ENCODE results near the gene ABCD1. TPM values are rescaled to one million over a fixed set of nuclear protein-coding genes. Genes with fewer than 3 reads are reported as not detected.

ABCD1 gene
- total and polyA plus RNA-seq, 9 donors = 7.2 to 11.4 (median 9.2) TPM

- peaks cover 3% of the 10 kb centered on the region for H3K4me1 ChIP-seq (ENCODE audit: control insufficient read depth, insufficient read depth, low read length)
- no peaks in the 10 kb centered on the region for H3K36me3 ChIP-seq (ENCODE audit: control insufficient read depth, insufficient read depth, low read length)
- no peak overlapping the region for H3K27ac ChIP-seq (ENCODE audit: low read length)
- H3K4me3 ChIP-seq (ENCODE audit: low read length) = no peak overlapping the region
- H3K9me3 ChIP-seq (replicated peaks; ENCODE audit: control insufficient read depth, low read depth, low read length) = no peaks in the 10 kb centered on the region
- H3K27me3 ChIP-seq (ENCODE audit: control insufficient read depth, insufficient read depth, low read length) = peaks cover 6% of the 10 kb centered on the region
- no peak for DNase-seq
- 87% methylated on average over 30 of the region's 37 CpGs for WGBS (ENCODE audit: insufficient coverage)
Observed at GRCh38 chrX:153774576-153775292, 50.1 kb downstream of the ABCD1 start.

DNA sequence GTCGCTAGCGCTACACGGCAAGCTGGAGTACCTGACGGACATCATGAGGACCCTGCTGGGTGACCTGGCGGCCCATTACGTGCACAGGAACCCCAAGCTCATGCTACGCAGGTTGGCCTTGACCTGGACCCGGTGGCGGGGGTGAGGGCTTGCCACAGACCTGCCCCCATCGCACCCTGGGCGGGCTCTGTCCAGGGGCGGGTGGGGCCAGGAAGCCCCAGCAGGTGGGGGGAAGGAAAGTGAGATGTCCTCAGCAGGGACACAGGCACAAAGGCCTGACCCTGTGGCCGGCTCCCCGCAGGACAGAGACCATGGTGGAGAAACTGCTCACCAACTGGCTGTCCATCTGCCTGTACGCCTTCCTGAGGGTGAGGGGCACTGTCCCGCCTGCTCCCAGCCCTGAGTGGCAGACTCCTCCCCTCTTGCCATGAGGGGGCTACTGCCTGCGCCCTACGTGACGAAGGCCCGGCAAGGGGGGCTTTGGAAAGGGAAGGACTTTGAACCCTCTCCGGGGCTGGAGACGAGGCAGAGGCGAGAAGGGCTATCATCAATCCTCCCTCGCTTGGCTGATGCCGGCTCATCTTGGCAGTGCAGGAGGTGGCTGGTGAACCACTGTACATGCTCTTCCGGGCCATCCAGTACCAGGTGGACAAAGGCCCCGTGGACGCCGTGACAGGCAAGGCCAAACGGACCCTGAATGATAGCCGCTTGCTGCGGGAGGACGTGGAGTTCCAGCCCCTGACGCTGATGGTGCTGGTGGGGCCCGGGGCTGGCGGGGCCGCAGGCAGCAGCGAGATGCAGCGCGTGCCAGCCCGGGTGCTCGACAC, 50.9 kb downstream of the ABCD1 start:
- H3K27me3 ChIP-seq (ENCODE audit: control insufficient read depth, insufficient read depth, low read length) = peaks cover 6% of the 10 kb centered on the region
- no peaks in the 10 kb centered on the region for H3K9me3 ChIP-seq (replicated peaks; ENCODE audit: control insufficient read depth, low read depth, low read length)
- H3K4me3 ChIP-seq (ENCODE audit: low read length) = no peak overlapping the region
- H3K4me1 ChIP-seq (ENCODE audit: control insufficient read depth, insufficient read depth, low read length) = peaks cover 11% of the 10 kb centered on the region
- no peaks in the 10 kb centered on the region for H3K36me3 ChIP-seq (ENCODE audit: control insufficient read depth, insufficient read depth, low read length)
- DNase-seq = no peak
- no peak overlapping the region for H3K27ac ChIP-seq (ENCODE audit: low read length)
- WGBS (ENCODE audit: insufficient coverage) = 91% methylated on average over 41 of the region's 42 CpGs

GRCh38 chrX:153776120-153776599, 51.5 kb downstream of the ABCD1 start:
- H3K27ac ChIP-seq (ENCODE audit: low read length) = no peak overlapping the region
- peaks cover 15% of the 10 kb centered on the region for H3K4me1 ChIP-seq (ENCODE audit: control insufficient read depth, insufficient read depth, low read length)
- H3K4me3 ChIP-seq (ENCODE audit: low read length) = no peak overlapping the region
- H3K27me3 ChIP-seq (ENCODE audit: control insufficient read depth, insufficient read depth, low read length) = peaks cover 6% of the 10 kb centered on the region
- no peak for DNase-seq
- H3K36me3 ChIP-seq (ENCODE audit: control insufficient read depth, insufficient read depth, low read length) = no peaks in the 10 kb centered on the region
- no peaks in the 10 kb centered on the region for H3K9me3 ChIP-seq (replicated peaks; ENCODE audit: control insufficient read depth, low read depth, low read length)
- 100% methylated on average over 5 of the region's 20 CpGs for WGBS (ENCODE audit: insufficient coverage)

GRCh38 chrX:153776611-153777045, 52.0 kb downstream of the ABCD1 start:
- H3K27me3 ChIP-seq (ENCODE audit: control insufficient read depth, insufficient read depth, low read length) = peaks cover 6% of the 10 kb centered on the region
- WGBS (ENCODE audit: insufficient coverage) = 89% methylated on average over 9 of the region's 22 CpGs
- no peak for DNase-seq
- H3K36me3 ChIP-seq (ENCODE audit: control insufficient read depth, insufficient read depth, low read length) = no peaks in the 10 kb centered on the region
- H3K27ac ChIP-seq (ENCODE audit: low read length) = no peak overlapping the region
- H3K4me1 ChIP-seq (ENCODE audit: control insufficient read depth, insufficient read depth, low read length) = peaks cover 20% of the 10 kb centered on the region
- no peaks in the 10 kb centered on the region for H3K9me3 ChIP-seq (replicated peaks; ENCODE audit: control insufficient read depth, low read depth, low read length)
- H3K4me3 ChIP-seq (ENCODE audit: low read length) = no peak overlapping the region

GRCh38 chrX:153777261-153778090, 52.8 kb downstream of the ABCD1 start:
- WGBS (ENCODE audit: insufficient coverage) = 86% methylated on average over 27 of the region's 34 CpGs
- DNase-seq = no peak
- H3K4me3 ChIP-seq (ENCODE audit: low read length) = no peak overlapping the region
- no peak overlapping the region for H3K27ac ChIP-seq (ENCODE audit: low read length)
- no peaks in the 10 kb centered on the region for H3K9me3 ChIP-seq (replicated peaks; ENCODE audit: control insufficient read depth, low read depth, low read length)
- no peaks in the 10 kb centered on the region for H3K36me3 ChIP-seq (ENCODE audit: control insufficient read depth, insufficient read depth, low read length)
- H3K27me3 ChIP-seq (ENCODE audit: control insufficient read depth, insufficient read depth, low read length) = peaks cover 6% of the 10 kb centered on the region
- H3K4me1 ChIP-seq (ENCODE audit: control insufficient read depth, insufficient read depth, low read length) = peaks cover 27% of the 10 kb centered on the region

DNA sequence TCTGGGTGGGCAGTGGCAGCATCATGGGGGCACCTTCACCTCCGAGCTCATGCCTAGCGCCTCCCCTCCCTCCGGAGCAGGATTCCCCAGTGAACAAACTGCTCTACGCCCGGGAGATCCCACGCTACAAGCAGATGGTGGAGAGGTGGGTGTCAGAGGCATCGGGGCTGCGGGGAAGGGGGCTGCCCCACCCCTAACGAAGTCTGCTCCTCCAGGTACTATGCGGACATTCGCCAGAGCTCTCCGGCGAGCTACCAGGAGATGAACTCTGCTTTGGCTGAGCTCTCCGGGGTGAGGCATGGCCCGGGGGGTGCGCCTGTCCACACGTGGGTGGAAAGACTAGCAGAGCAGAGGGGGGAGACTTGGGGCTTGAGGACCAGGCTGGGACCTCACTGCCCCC, 53.5 kb downstream of the ABCD1 start:
- no peak for DNase-seq
- no peak overlapping the region for H3K4me3 ChIP-seq (ENCODE audit: low read length)
- peaks cover under 1% of the 10 kb centered on the region for H3K36me3 ChIP-seq (ENCODE audit: control insufficient read depth, insufficient read depth, low read length)
- no peaks in the 10 kb centered on the region for H3K9me3 ChIP-seq (replicated peaks; ENCODE audit: control insufficient read depth, low read depth, low read length)
- WGBS (ENCODE audit: insufficient coverage) = 73% methylated on average over 15 of the region's 17 CpGs
- H3K4me1 ChIP-seq (ENCODE audit: control insufficient read depth, insufficient read depth, low read length) = peaks cover 34% of the 10 kb centered on the region
- H3K27me3 ChIP-seq (ENCODE audit: control insufficient read depth, insufficient read depth, low read length) = peaks cover 6% of the 10 kb centered on the region
- H3K27ac ChIP-seq (ENCODE audit: low read length) = no peak overlapping the region

GRCh38 chrX:153778684-153779101, 54.0 kb downstream of the ABCD1 start:
- no peaks in the 10 kb centered on the region for H3K9me3 ChIP-seq (replicated peaks; ENCODE audit: control insufficient read depth, low read depth, low read length)
- no peak overlapping the region for H3K4me3 ChIP-seq (ENCODE audit: low read length)
- no peak for DNase-seq
- no peak overlapping the region for H3K27ac ChIP-seq (ENCODE audit: low read length)
- H3K27me3 ChIP-seq (ENCODE audit: control insufficient read depth, insufficient read depth, low read length) = peaks cover 6% of the 10 kb centered on the region
- WGBS (ENCODE audit: insufficient coverage) = 78% methylated on average over 16 of the region's 16 CpGs
- peaks cover 36% of the 10 kb centered on the region for H3K4me1 ChIP-seq (ENCODE audit: control insufficient read depth, insufficient read depth, low read length)
- peaks cover 4% of the 10 kb centered on the region for H3K36me3 ChIP-seq (ENCODE audit: control insufficient read depth, insufficient read depth, low read length)

DNA sequence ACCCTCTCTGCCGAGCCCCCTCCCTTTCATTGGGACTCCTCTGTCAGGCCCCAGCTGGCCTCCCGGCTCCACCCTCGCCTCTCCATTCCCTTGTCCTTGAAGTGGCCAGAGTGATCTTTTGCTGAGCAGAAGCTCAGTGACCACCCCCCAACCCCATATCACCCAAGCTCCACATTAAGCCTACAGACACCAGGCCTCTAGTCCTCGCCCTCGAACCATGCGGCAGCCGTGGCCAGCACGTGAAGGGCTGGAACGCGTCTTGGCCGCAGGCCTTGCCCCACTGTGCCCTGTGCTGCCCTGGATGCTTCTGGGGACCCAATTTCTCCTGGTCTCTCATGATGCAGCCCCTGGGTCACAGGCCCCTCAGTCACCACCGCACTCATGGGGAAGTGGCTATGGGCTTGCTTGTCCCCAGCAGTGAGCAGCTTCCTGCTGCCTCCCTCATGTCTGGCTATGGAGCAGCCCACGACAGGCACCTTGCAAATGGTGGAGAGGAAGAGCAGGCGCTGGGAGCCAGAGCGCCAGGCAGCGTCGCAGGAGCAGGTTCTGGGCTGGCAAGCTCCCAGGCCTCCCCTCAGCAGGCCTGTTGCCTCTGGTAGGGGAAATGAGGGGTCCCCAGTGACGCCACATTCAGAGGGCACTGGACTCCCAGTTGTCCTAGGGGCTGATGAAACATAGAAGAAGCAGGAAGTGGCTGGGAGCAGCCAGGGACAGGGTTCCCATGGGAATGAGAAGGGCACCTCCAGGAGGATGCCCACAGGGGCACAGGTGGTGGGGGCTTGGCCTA, 55.4 kb downstream of the ABCD1 start:
- Histone ChIP-seq H3K27me3 (ENCODE audit: control insufficient read depth, insufficient read depth, low read length) (peaks cover 6% of the 10 kb centered on the region), H3K4me1 (ENCODE audit: control insufficient read depth, insufficient read depth, low read length) (peaks cover 40% of the 10 kb centered on the region), H3K36me3 (ENCODE audit: control insufficient read depth, insufficient read depth, low read length) (peaks cover 7% of the 10 kb centered on the region), H3K27ac (ENCODE audit: low read length) (peak overlapping the region; percentile 67), H3K9me3 (replicated peaks; ENCODE audit: control insufficient read depth, low read depth, low read length) (no peaks in the 10 kb centered on the region), H3K4me3 (ENCODE audit: low read length) (no peak overlapping the region)
- DNase-seq = no peak
- 63% methylated on average over 17 of the region's 18 CpGs for WGBS (ENCODE audit: insufficient coverage)

GRCh38 chrX:153780678-153781427, 56.2 kb downstream of the ABCD1 start, which contains the start of gene SRPK3:
SRPK3 (plus strand) TSS chrX:153781041; CDS start chrX:153781087, 46 bp downstream.
- Histone ChIP-seq H3K36me3 (ENCODE audit: control insufficient read depth, insufficient read depth, low read length) (peaks cover 15% of the 10 kb centered on the region), H3K27ac (ENCODE audit: low read length) (peak within 1 kb of the TSS; percentile 73), H3K27me3 (ENCODE audit: control insufficient read depth, insufficient read depth, low read length) (peaks cover 6% of the 10 kb centered on the region), H3K9me3 (replicated peaks; ENCODE audit: control insufficient read depth, low read depth, low read length) (no peaks in the 10 kb centered on the region), H3K4me3 (ENCODE audit: low read length) (peak within 1 kb of the TSS; percentile 47), H3K4me1 (ENCODE audit: control insufficient read depth, insufficient read depth, low read length) (peaks cover 43% of the 10 kb centered on the region)
- WGBS (ENCODE audit: insufficient coverage) = 48% methylated on average over 48 of the region's 52 CpGs
- DNase-seq = peak; percentile 68
